ENCODE data around the gene AFF1.

AFF1 gene

GRCh38 chr4:87087015-87087414, 152.2 kb downstream of the AFF1 start:
- H2BK12ac ChIP-seq (ENCODE audit: low read length): no peak overlapping the region
- no peak overlapping the region for H4K8ac ChIP-seq (ENCODE audit: low read depth, low read length)
- H3K4me3 ChIP-seq (ENCODE audit: low read length in 2 of 2): no peak overlapping the region
- no peak overlapping the region for H2BK5ac ChIP-seq (ENCODE audit: low read length)
- H3K23ac ChIP-seq (ENCODE audit: low read depth, low read length, poor library complexity): no peak overlapping the region
- peaks cover 0 to 28% of the 10 kb centered on the region in 2 donors for H3K36me3 ChIP-seq (replicated peaks in 1 of 2; ENCODE audit: control insufficient read depth in 2 of 2, insufficient read depth in 2 of 2, low read length in 2 of 2)
- no peak overlapping the region for H3K9ac ChIP-seq (ENCODE audit: low read depth, low read length, poor library complexity)
- H4K91ac ChIP-seq (ENCODE audit: low read depth, low read length, poor library complexity): no peak overlapping the region
- H2BK15ac ChIP-seq (ENCODE audit: low read length): no peak overlapping the region
- H3K14ac ChIP-seq (ENCODE audit: low read length): no peak overlapping the region
- no peak overlapping the region for H3K4ac ChIP-seq (ENCODE audit: low read length)
- no CpG with 5 or more reads among the region's 1 CpG for WGBS, 2 donors (ENCODE audit: extremely low coverage in 2 of 2, insufficient read length in 2 of 2, insufficient replicate concordance in 1 of 2)
- H2AFZ ChIP-seq (ENCODE audit: low read length): no peak overlapping the region
- H3K4me1 ChIP-seq (ENCODE audit: control insufficient read depth in 2 of 2, insufficient read depth in 1 of 2, low read depth in 1 of 2, low read length in 2 of 2): peaks cover 2 to 5% of the 10 kb centered on the region in 2 donors
- H3K4me2 ChIP-seq (ENCODE audit: insufficient read depth, low read length, poor library complexity, severe bottlenecking): no peak overlapping the region
- H3K18ac ChIP-seq (ENCODE audit: low read length): no peak overlapping the region
- no peaks in the 10 kb centered on the region for H3K9me3 ChIP-seq (replicated peaks in 1 of 2; ENCODE audit: control insufficient read depth in 2 of 2, insufficient read depth in 1 of 2, low read depth in 1 of 2, low read length in 2 of 2)
- H3K27ac ChIP-seq (replicated peaks; ENCODE audit: low read length): no peak overlapping the region
- H3K27me3 ChIP-seq (ENCODE audit: control insufficient read depth in 3 of 3, insufficient read depth in 3 of 3, low read depth in 1 of 3, low read length in 3 of 3): no peaks in the 10 kb centered on the region
- DNase-seq (ENCODE audit: low spot score): no peak
- H2BK120ac ChIP-seq (ENCODE audit: low read depth, low read length): no peak overlapping the region
- H2AK5ac ChIP-seq (ENCODE audit: low read depth, low read length): no peak overlapping the region
- H3K79me1 ChIP-seq (ENCODE audit: low read depth, low read length): peaks cover 2% of the 10 kb centered on the region

GRCh38 chr4:87087420-87087819, 152.6 kb downstream of the AFF1 start:
- DNase-seq (ENCODE audit: low spot score): no peak
- Histone ChIP-seq H3K79me1 (ENCODE audit: low read depth, low read length) (peaks cover 2% of the 10 kb centered on the region), H3K36me3 (replicated peaks in 1 of 2; ENCODE audit: control insufficient read depth in 2 of 2, insufficient read depth in 2 of 2, low read length in 2 of 2) (peaks cover 0 to 28% of the 10 kb centered on the region in 2 donors), H3K18ac (ENCODE audit: low read length) (no peak overlapping the region), H3K4me3 (ENCODE audit: low read length in 2 of 2) (no peak overlapping the region), H2BK5ac (ENCODE audit: low read length) (no peak overlapping the region), H3K23ac (ENCODE audit: low read depth, low read length, poor library complexity) (no peak overlapping the region), H2BK15ac (ENCODE audit: low read length) (no peak overlapping the region), H3K4me1 (ENCODE audit: control insufficient read depth in 2 of 2, insufficient read depth in 1 of 2, low read depth in 1 of 2, low read length in 2 of 2) (peaks cover 2 to 5% of the 10 kb centered on the region in 2 donors), H3K27ac (replicated peaks; ENCODE audit: low read length) (no peak overlapping the region), H3K14ac (ENCODE audit: low read length) (no peak overlapping the region), H3K9ac (ENCODE audit: low read depth, low read length, poor library complexity) (no peak overlapping the region), H2AK5ac (ENCODE audit: low read depth, low read length) (no peak overlapping the region), H3K4me2 (ENCODE audit: insufficient read depth, low read length, poor library complexity, severe bottlenecking) (no peak overlapping the region), H3K9me3 (replicated peaks in 1 of 2; ENCODE audit: control insufficient read depth in 2 of 2, insufficient read depth in 1 of 2, low read depth in 1 of 2, low read length in 2 of 2) (no peaks in the 10 kb centered on the region), H2AFZ (ENCODE audit: low read length) (no peak overlapping the region), H3K4ac (ENCODE audit: low read length) (no peak overlapping the region), H4K91ac (ENCODE audit: low read depth, low read length, poor library complexity) (no peak overlapping the region), H2BK12ac (ENCODE audit: low read length) (no peak overlapping the region), H3K27me3 (ENCODE audit: control insufficient read depth in 3 of 3, insufficient read depth in 3 of 3, low read depth in 1 of 3, low read length in 3 of 3) (no peaks in the 10 kb centered on the region), H2BK120ac (ENCODE audit: low read depth, low read length) (no peak overlapping the region), H4K8ac (ENCODE audit: low read depth, low read length) (no peak overlapping the region)
- WGBS, 2 donors (ENCODE audit: extremely low coverage in 2 of 2, insufficient read length in 2 of 2, insufficient replicate concordance in 1 of 2): no CpG with 5 or more reads among the region's 1 CpG

GRCh38 chr4:87088186-87088585, 153.4 kb downstream of the AFF1 start:
- H4K8ac ChIP-seq (ENCODE audit: low read depth, low read length): no peak overlapping the region
- H3K9ac ChIP-seq (ENCODE audit: low read depth, low read length, poor library complexity): no peak overlapping the region
- H3K4ac ChIP-seq (ENCODE audit: low read length): no peak overlapping the region
- H3K4me1 ChIP-seq (ENCODE audit: control insufficient read depth in 2 of 2, insufficient read depth in 1 of 2, low read depth in 1 of 2, low read length in 2 of 2): peaks cover 5% of the 10 kb centered on the region in 2 donors
- H2BK12ac ChIP-seq (ENCODE audit: low read length): no peak overlapping the region
- no peak overlapping the region for H2AFZ ChIP-seq (ENCODE audit: low read length)
- no peak overlapping the region for H2BK120ac ChIP-seq (ENCODE audit: low read depth, low read length)
- no peaks in the 10 kb centered on the region for H3K27me3 ChIP-seq (ENCODE audit: control insufficient read depth in 3 of 3, insufficient read depth in 3 of 3, low read depth in 1 of 3, low read length in 3 of 3)
- H3K4me2 ChIP-seq (ENCODE audit: insufficient read depth, low read length, poor library complexity, severe bottlenecking): no peak overlapping the region
- H3K27ac ChIP-seq (replicated peaks; ENCODE audit: low read length): no peak overlapping the region
- no peak overlapping the region for H3K14ac ChIP-seq (ENCODE audit: low read length)
- H3K23ac ChIP-seq (ENCODE audit: low read depth, low read length, poor library complexity): no peak overlapping the region
- H3K79me1 ChIP-seq (ENCODE audit: low read depth, low read length): peaks cover 2% of the 10 kb centered on the region
- H3K4me3 ChIP-seq (ENCODE audit: low read length in 2 of 2): no peak overlapping the region
- peaks cover 1 to 28% of the 10 kb centered on the region in 2 donors for H3K36me3 ChIP-seq (replicated peaks in 1 of 2; ENCODE audit: control insufficient read depth in 2 of 2, insufficient read depth in 2 of 2, low read length in 2 of 2)
- no peak overlapping the region for H4K91ac ChIP-seq (ENCODE audit: low read depth, low read length, poor library complexity)
- H3K18ac ChIP-seq (ENCODE audit: low read length): no peak overlapping the region
- H2BK15ac ChIP-seq (ENCODE audit: low read length): no peak overlapping the region
- no peak overlapping the region for H2BK5ac ChIP-seq (ENCODE audit: low read length)
- DNase-seq (ENCODE audit: low spot score): no peak
- WGBS, 2 donors (ENCODE audit: extremely low coverage in 2 of 2, insufficient read length in 2 of 2, insufficient replicate concordance in 1 of 2): no CpG with 5 or more reads among the region's 8 CpGs
- H2AK5ac ChIP-seq (ENCODE audit: low read depth, low read length): no peak overlapping the region
- H3K9me3 ChIP-seq (replicated peaks in 1 of 2; ENCODE audit: control insufficient read depth in 2 of 2, insufficient read depth in 1 of 2, low read depth in 1 of 2, low read length in 2 of 2): no peaks in the 10 kb centered on the region

GRCh38 chr4:87089368-87089767, 154.6 kb downstream of the AFF1 start:
- H3K4me1 ChIP-seq (ENCODE audit: control insufficient read depth in 2 of 2, insufficient read depth in 1 of 2, low read depth in 1 of 2, low read length in 2 of 2): peaks cover 5% of the 10 kb centered on the region in 2 donors
- H3K4ac ChIP-seq (ENCODE audit: low read length): no peak overlapping the region
- no peak overlapping the region for H2BK12ac ChIP-seq (ENCODE audit: low read length)
- H3K18ac ChIP-seq (ENCODE audit: low read length): no peak overlapping the region
- no peak overlapping the region for H2BK15ac ChIP-seq (ENCODE audit: low read length)
- no peak overlapping the region for H3K14ac ChIP-seq (ENCODE audit: low read length)
- WGBS, 2 donors (ENCODE audit: extremely low coverage in 2 of 2, insufficient read length in 2 of 2, insufficient replicate concordance in 1 of 2): no CpG with 5 or more reads among the region's 3 CpGs
- no peak overlapping the region for H2BK5ac ChIP-seq (ENCODE audit: low read length)
- no peak overlapping the region for H2BK120ac ChIP-seq (ENCODE audit: low read depth, low read length)
- H2AK5ac ChIP-seq (ENCODE audit: low read depth, low read length): no peak overlapping the region
- H3K27ac ChIP-seq (replicated peaks; ENCODE audit: low read length): no peak overlapping the region
- no peak overlapping the region for H4K8ac ChIP-seq (ENCODE audit: low read depth, low read length)
- H3K9ac ChIP-seq (ENCODE audit: low read depth, low read length, poor library complexity): no peak overlapping the region
- no peak overlapping the region for H3K4me2 ChIP-seq (ENCODE audit: insufficient read depth, low read length, poor library complexity, severe bottlenecking)
- no peak overlapping the region for H3K4me3 ChIP-seq (ENCODE audit: low read length in 2 of 2)
- peaks cover 1 to 24% of the 10 kb centered on the region in 2 donors for H3K36me3 ChIP-seq (replicated peaks in 1 of 2; ENCODE audit: control insufficient read depth in 2 of 2, insufficient read depth in 2 of 2, low read length in 2 of 2)
- H3K23ac ChIP-seq (ENCODE audit: low read depth, low read length, poor library complexity): no peak overlapping the region
- DNase-seq (ENCODE audit: low spot score): no peak
- H2AFZ ChIP-seq (ENCODE audit: low read length): no peak overlapping the region
- H3K79me1 ChIP-seq (ENCODE audit: low read depth, low read length): no peaks in the 10 kb centered on the region
- no peaks in the 10 kb centered on the region for H3K27me3 ChIP-seq (ENCODE audit: control insufficient read depth in 3 of 3, insufficient read depth in 3 of 3, low read depth in 1 of 3, low read length in 3 of 3)
- no peaks in the 10 kb centered on the region for H3K9me3 ChIP-seq (replicated peaks in 1 of 2; ENCODE audit: control insufficient read depth in 2 of 2, insufficient read depth in 1 of 2, low read depth in 1 of 2, low read length in 2 of 2)
- H4K91ac ChIP-seq (ENCODE audit: low read depth, low read length, poor library complexity): no peak overlapping the region
